SK-N-SH treated with all-trans-retinoic acid at 6 μM for 48 hours (cell line): Measurements from ENCODE around the gene IPPK.
"Not testable (repeated sequence)": the region's sequence is repeated elsewhere in the genome, so short reads cannot be mapped to it uniquely, and the experiment has no call there.

Experiments
- ATAC-seq: fragments of 200-7000 bp; cut with Tn5 transposase; 3 replicates; pipeline ENCODE4 v1.9.1; 2020; ENCODE audit warnings: mild to moderate bottlenecking, moderate library complexity
- ARNTL ChIP-seq: fragments of 450-650 bp; formaldehyde crosslinking; IDR thresholded peaks from 2 replicates; pipeline ENCODE4 v1.5.0; 2020; ENCODE audit warnings: low read depth, mild to moderate bottlenecking, moderate library complexity, borderline replicate concordance
- BACH2 ChIP-seq: fragments of 250-450 bp; sonication (Bioruptor Pico); IDR thresholded peaks from 2 replicates; pipeline ENCODE4 v1.9.0; 2021; ENCODE audit warnings: mild to moderate bottlenecking, borderline replicate concordance
- CREB5 ChIP-seq: fragments of 250-450 bp; sonication (Bioruptor Pico); IDR thresholded peaks from 2 replicates; pipeline ENCODE4 v1.5.1; 2020; ENCODE audit warnings: low read depth, mild to moderate bottlenecking, moderate library complexity
- CSDC2 ChIP-seq: fragments of 250-450 bp; sonication (Bioruptor Pico); IDR thresholded peaks from 2 replicates; pipeline ENCODE4 v1.5.0; 2020; ENCODE audit warnings: mild to moderate bottlenecking, moderate library complexity
- CSRNP3 ChIP-seq: fragments of 250-450 bp; sonication (Bioruptor Pico); IDR thresholded peaks from 2 replicates; pipeline ENCODE4 v1.5.1; 2021; ENCODE audit warnings: mild to moderate bottlenecking, moderate library complexity
- ESRRG ChIP-seq: fragments of 250-450 bp; sonication (Bioruptor Pico); IDR thresholded peaks from 2 replicates; pipeline ENCODE4 v1.6.1; 2021; ENCODE audit warnings: mild to moderate bottlenecking
- GLIS3 ChIP-seq: fragments of 250-450 bp; sonication (Bioruptor Pico); IDR thresholded peaks from 2 replicates; pipeline ENCODE4 v1.5.0; 2020; ENCODE audit warnings: mild to moderate bottlenecking, moderate library complexity
- ISL1 ChIP-seq: fragments of 250-450 bp; sonication (Bioruptor Pico); IDR thresholded peaks from 2 replicates; pipeline ENCODE4 v2.1.2; 2022; ENCODE audit warnings: mild to moderate bottlenecking, moderate library complexity
- OSR1 ChIP-seq: fragments of 250-450 bp; sonication (Bioruptor Pico); IDR thresholded peaks from 2 replicates; pipeline ENCODE4 v1.8.0; 2022; ENCODE audit warnings: moderate library complexity, mild to moderate bottlenecking, inconsistent platforms
- PPARA ChIP-seq: fragments of 250-450 bp; sonication (Bioruptor Pico); IDR thresholded peaks from 2 replicates; pipeline ENCODE4 v1.5.0; 2020; ENCODE audit warnings: mild to moderate bottlenecking, borderline replicate concordance
- TCF4 ChIP-seq: fragments of 250-450 bp; sonication (Bioruptor Pico); IDR thresholded peaks from 2 replicates; pipeline ENCODE4 v1.8.0; 2021; ENCODE audit warnings: mild to moderate bottlenecking, moderate library complexity, borderline replicate concordance
- TOX ChIP-seq: fragments of 250-450 bp; sonication (Bioruptor Pico); IDR thresholded peaks from 2 replicates; pipeline ENCODE4 v1.8.0; 2021; ENCODE audit warnings: mild to moderate bottlenecking, moderate library complexity, borderline replicate concordance
- TSHZ2 ChIP-seq: fragments of 250-450 bp; sonication (Bioruptor Pico); IDR thresholded peaks from 2 replicates; pipeline ENCODE4 v1.5.0; 2020; ENCODE audit warnings: mild to moderate bottlenecking, moderate library complexity
- ZC3H10 ChIP-seq: fragments of 250-450 bp; sonication (Bioruptor Pico); IDR thresholded peaks from 2 replicates; pipeline ENCODE4 v1.5.1; 2021; ENCODE audit warnings: mild to moderate bottlenecking, moderate library complexity
- ZFP3 ChIP-seq: fragments of 250-450 bp; sonication (Bioruptor Pico); IDR thresholded peaks from 2 replicates; pipeline ENCODE4 v1.5.0; 2020; ENCODE audit warnings: mild to moderate bottlenecking, moderate library complexity
- ZFP30 ChIP-seq: fragments of 450-650 bp; formaldehyde crosslinking; IDR thresholded peaks from 2 replicates; pipeline ENCODE4 v1.5.0; 2022; ENCODE audit warnings: mild to moderate bottlenecking, moderate library complexity
- ZNF565 ChIP-seq: fragments of 450-650 bp; formaldehyde crosslinking; conservative IDR thresholded peaks from 2 replicates; pipeline ENCODE4 v1.5.0; 2020; ENCODE audit warnings: low read depth, mild to moderate bottlenecking, moderate library complexity
- ZNF70 ChIP-seq: fragments of 450-650 bp; formaldehyde crosslinking; IDR thresholded peaks from 2 replicates; pipeline ENCODE4 v1.5.0; 2020; ENCODE audit warnings: mild to moderate bottlenecking, moderate library complexity
- ZNF8 ChIP-seq: fragments of 450-650 bp; formaldehyde crosslinking; IDR thresholded peaks from 2 replicates; pipeline ENCODE4 v1.5.0; 2020; ENCODE audit warnings: mild to moderate bottlenecking, moderate library complexity
- TF ChIP-seq, protein P1 (sequence below): fragments of 250-450 bp; sonication (Bioruptor Pico); IDR thresholded peaks from 2 replicates; pipeline ENCODE4 v1.8.0; 2020; ENCODE audit warnings: mild to moderate bottlenecking, moderate library complexity, borderline replicate concordance

The IPPK gene

GRCh38 chr9:92589923-92590322 lies 80.0 kb downstream of the IPPK start:
- no peak for ATAC-seq
- TF ChIP-seq CSDC2 (CRISPR knock-in tag): no peak
- no peak for TF ChIP-seq ZC3H10 (CRISPR knock-in tag)
- TF ChIP-seq ZNF565 (CRISPR knock-in tag): no peak
- TF ChIP-seq, protein P1, sequence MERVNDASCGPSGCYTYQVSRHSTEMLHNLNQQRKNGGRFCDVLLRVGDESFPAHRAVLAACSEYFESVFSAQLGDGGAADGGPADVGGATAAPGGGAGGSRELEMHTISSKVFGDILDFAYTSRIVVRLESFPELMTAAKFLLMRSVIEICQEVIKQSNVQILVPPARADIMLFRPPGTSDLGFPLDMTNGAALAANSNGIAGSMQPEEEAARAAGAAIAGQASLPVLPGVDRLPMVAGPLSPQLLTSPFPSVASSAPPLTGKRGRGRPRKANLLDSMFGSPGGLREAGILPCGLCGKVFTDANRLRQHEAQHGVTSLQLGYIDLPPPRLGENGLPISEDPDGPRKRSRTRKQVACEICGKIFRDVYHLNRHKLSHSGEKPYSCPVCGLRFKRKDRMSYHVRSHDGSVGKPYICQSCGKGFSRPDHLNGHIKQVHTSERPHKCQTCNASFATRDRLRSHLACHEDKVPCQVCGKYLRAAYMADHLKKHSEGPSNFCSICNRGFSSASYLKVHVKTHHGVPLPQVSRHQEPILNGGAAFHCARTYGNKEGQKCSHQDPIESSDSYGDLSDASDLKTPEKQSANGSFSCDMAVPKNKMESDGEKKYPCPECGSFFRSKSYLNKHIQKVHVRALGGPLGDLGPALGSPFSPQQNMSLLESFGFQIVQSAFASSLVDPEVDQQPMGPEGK (CRISPR knock-in tag): no peak
- no peak for TF ChIP-seq ARNTL (CRISPR knock-in tag)
- no peak for TF ChIP-seq TOX (CRISPR knock-in tag)
- no peak for TF ChIP-seq OSR1 (CRISPR knock-in tag)
- no peak for TF ChIP-seq TSHZ2 (CRISPR knock-in tag)
- no peak for TF ChIP-seq ZFP3 (CRISPR knock-in tag)
- no peak for TF ChIP-seq PPARA
- no peak for TF ChIP-seq ISL1 (CRISPR knock-in tag)

GRCh38 chr9:92576175-92576574 lies 93.8 kb downstream of the IPPK start:
- TF ChIP-seq ZC3H10 (CRISPR knock-in tag) (no peak), BACH2 (no peak), PPARA (no peak), ESRRG (CRISPR knock-in tag) (no peak)
- ATAC-seq: no peak

- ATAC-seq: not testable (repeated sequence)
Measured at GRCh38 chr9:92573612-92574011, 96.3 kb downstream of the IPPK start.

DNA sequence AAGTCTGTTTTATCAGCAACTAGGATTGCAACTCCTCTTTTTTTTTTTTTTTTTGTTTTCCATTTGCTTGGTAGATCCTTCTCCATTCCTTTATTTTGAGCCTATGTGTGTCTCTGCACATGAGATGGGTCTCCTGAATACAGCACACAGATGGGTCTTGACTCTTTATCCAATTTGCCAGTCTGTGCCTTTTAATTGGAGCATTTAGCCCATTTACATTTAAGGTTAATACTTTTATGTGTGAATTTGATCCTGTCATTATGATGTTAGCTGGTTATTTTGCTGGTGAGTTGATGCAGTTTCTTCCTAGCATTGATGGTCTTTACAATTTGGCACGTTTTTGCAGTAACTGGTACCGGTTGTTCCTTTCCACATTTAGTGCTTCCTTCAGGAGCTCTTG lies 98.1 kb downstream of the IPPK start:
- not testable (repeated sequence) for ATAC-seq

- TF ChIP-seq, protein P1 (CRISPR knock-in tag): no peak
- TF ChIP-seq ZNF70 (CRISPR knock-in tag) (no peak), ZC3H10 (CRISPR knock-in tag) (no peak), ESRRG (CRISPR knock-in tag) (no peak), TCF4 (CRISPR knock-in tag) (no peak), ZNF8 (CRISPR knock-in tag) (no peak), ISL1 (CRISPR knock-in tag) (no peak), ZFP30 (CRISPR knock-in tag) (no peak), ZFP3 (CRISPR knock-in tag) (no peak), PPARA (no peak), CSDC2 (CRISPR knock-in tag) (no peak), TOX (CRISPR knock-in tag) (no peak), CSRNP3 (CRISPR knock-in tag) (no peak), GLIS3 (CRISPR knock-in tag) (no peak), TSHZ2 (CRISPR knock-in tag) (no peak), CREB5 (no peak), ZNF565 (CRISPR knock-in tag) (no peak)
- ATAC-seq: peak; percentile 38; the same call in 1 of the 3 replicates
Measured at GRCh38 chr9:92564982-92565381, 104.9 kb downstream of the IPPK start.
